ENCODE results near the gene ST6GALNAC6. TPM values are rescaled to one million over a fixed set of nuclear protein-coding genes. Genes with fewer than 3 reads are reported as not detected.
A peak's percentile ranks its signal among the peaks of the same experiment; 100 is the strongest.

ST6GALNAC6 gene
- total RNA-seq, 2 experiments from 2014 or later, result 100 to 122 TPM

DNA sequence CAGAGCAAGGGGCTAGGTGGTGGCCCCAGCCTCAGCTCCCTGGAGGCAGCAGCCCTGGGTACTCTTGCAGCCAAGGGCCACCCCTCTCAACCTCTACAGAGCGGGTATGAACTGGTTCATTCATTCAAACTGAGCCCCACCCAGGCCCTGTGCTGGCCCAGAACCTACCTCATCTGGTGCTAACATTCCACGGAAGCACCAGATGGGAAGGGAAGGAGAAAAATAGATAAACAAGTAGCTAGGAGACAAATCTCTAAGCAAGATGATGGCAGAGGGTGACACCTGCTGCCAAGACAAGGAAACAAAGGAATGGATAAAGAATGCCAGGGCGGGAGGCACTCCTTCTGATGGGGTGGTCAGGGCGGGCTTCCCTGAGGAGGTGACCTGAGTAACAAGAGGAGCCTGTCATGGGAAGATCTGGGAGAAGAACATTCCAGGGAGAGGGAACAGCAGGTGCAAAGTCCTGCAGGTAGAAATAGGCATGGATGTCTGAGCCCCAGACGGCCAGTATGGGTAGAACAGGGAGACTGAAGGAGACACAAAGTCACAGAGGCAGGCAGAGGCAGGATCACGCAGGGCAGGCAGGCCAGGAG, 11.3 kb upstream of the ST6GALNAC6 start:
- Mint-ChIP-seq H3K4me1 (peaks cover 49% of the 10 kb centered on the region), H3K27ac (peak overlapping the region; percentile 83), H3K9me3 (no peaks in the 10 kb centered on the region), H3K4me3 (no peak overlapping the region), H3K27me3 (no peaks in the 10 kb centered on the region), H3K36me3 (ENCODE audit: low read depth) (peaks cover 17% of the 10 kb centered on the region)
- CTCF ChIA-PET, result interaction anchor here (1.1 to 1.9 kb wide), 6 partner anchors 11 to 176 kb away, joined by 3 to 8 read pairs (median 6); partner anchors contain the start of gene TOR2A
- POLR2A ChIA-PET, result no interaction called here
- DNase-seq, result no peak

- Mint-ChIP-seq H3K36me3 (ENCODE audit: low read depth) (peaks cover 21% of the 10 kb centered on the region), H3K27ac (no peak overlapping the region), H3K27me3 (no peaks in the 10 kb centered on the region), H3K4me3 (no peak overlapping the region), H3K9me3 (no peaks in the 10 kb centered on the region), H3K4me1 (peaks cover 47% of the 10 kb centered on the region)
- CTCF ChIA-PET, result interaction anchor here (0.8 to 1.9 kb wide), 8 partner anchors 10 to 175 kb away, joined by 3 to 8 read pairs (median 4); partner anchors contain the start of gene TOR2A
- no peak for DNase-seq
- POLR2A ChIA-PET, result no interaction called here
Measured at GRCh38 chr9:127909839-127910273, 10.5 kb upstream of the ST6GALNAC6 start.

GRCh38 chr9:127908660-127908926, 9.2 kb upstream of the ST6GALNAC6 start:
- CTCF ChIA-PET, result interaction anchor here (1.7 kb wide), 1 partner anchor 174 kb away, joined by 5 read pairs; the partner anchor contains the start of gene TOR2A
- Mint-ChIP-seq H3K4me1 (peaks cover 54% of the 10 kb centered on the region), H3K9me3 (no peaks in the 10 kb centered on the region), H3K27me3 (no peaks in the 10 kb centered on the region), H3K27ac (no peak overlapping the region), H3K4me3 (no peak overlapping the region), H3K36me3 (ENCODE audit: low read depth) (peaks cover 25% of the 10 kb centered on the region)
- DNase-seq, result no peak
- POLR2A ChIA-PET, result no interaction called here

DNA sequence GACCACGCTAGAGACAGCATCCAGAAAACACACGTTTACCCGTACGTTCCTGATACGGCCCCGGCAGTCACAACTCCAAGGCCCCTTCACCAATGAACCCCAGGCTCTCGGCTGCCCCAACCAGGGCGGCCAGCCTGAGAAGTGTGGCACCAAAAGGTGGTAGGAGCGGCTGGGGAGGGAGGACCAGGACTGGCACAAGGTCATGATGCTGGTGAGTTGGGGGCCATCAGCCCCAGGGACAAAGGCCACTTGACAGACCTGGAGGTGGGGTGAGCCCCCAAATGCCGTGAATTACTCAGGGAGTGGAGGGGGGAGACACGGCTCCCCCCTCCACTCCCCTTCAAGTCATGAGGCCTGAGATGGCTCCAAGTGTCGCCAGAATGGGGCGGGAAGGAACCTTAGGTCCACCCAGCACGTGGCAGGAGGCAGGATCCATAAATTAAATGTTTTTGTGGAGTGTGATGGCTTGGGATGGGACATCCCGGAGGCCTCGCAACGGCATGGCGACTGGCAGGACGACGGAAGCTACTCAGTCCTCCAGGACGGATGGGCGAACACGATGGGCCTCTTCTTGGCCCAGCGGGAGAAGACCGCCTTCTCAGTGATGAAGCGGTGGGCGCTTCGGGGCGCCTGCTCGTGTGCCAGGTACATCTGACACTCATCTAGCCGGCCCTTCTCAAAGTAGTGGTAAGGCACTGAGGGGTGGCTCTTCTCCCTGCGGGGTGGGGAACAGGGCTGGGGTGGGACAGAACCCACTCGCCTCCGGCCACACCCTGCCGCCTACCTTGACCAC, 8.7 kb upstream of the ST6GALNAC6 start:
- no peak overlapping the region for H3K4me3 Mint-ChIP-seq
- H3K27me3 Mint-ChIP-seq, result no peaks in the 10 kb centered on the region
- peak overlapping the region; percentile 95 for H3K27ac Mint-ChIP-seq
- CTCF ChIA-PET, result interaction anchor here (0.6 to 1.7 kb wide), 2 partner anchors 174 to 342 kb away, joined by 3 to 5 read pairs; partner anchors contain the start of gene TOR2A
- no peaks in the 10 kb centered on the region for H3K9me3 Mint-ChIP-seq
- DNase-seq, result no peak
- POLR2A ChIA-PET, result interaction anchor here (0.7 kb wide), 1 partner anchor 13 kb away, joined by 3 read pairs; no protein-coding TSS in a partner anchor
- peaks cover 59% of the 10 kb centered on the region for H3K4me1 Mint-ChIP-seq
- H3K36me3 Mint-ChIP-seq (ENCODE audit: low read depth), result peaks cover 25% of the 10 kb centered on the region

- Mint-ChIP-seq H3K4me3 (peak overlapping the region; percentile 86), H3K27me3 (no peaks in the 10 kb centered on the region), H3K9me3 (no peaks in the 10 kb centered on the region), H3K36me3 (ENCODE audit: low read depth) (peaks cover 18% of the 10 kb centered on the region), H3K27ac (peak overlapping the region; percentile 95), H3K4me1 (peaks cover 48% of the 10 kb centered on the region)
- peak; percentile 70 for DNase-seq
- POLR2A ChIA-PET, result no interaction called here
- CTCF ChIA-PET, result interaction anchor here (0.8 to 1.6 kb wide), 6 partner anchors 11 to 171 kb away, joined by 3 to 6 read pairs (median 4); partner anchors contain the start of genes CDK9, ST6GALNAC4 and TOR2A
Measured at GRCh38 chr9:127905788-127906191, 6.4 kb upstream of the ST6GALNAC6 start.

- DNase-seq, result peak; percentile 69
- ChIA-PET CTCF (interaction anchor here (0.7 to 2.0 kb wide), 7 partner anchors 12 to 450 kb away, joined by 3 to 8 read pairs (median 5); partner anchors contain the start of genes CDK9, ST6GALNAC4 and TOR2A), POLR2A (interaction anchor here (1.0 kb wide), 1 partner anchor 11 kb away, joined by 3 read pairs; no protein-coding TSS in a partner anchor)
- H3K9me3 Mint-ChIP-seq, result no peaks in the 10 kb centered on the region
- H3K4me3 Mint-ChIP-seq, result peak overlapping the region; percentile 86
- no peaks in the 10 kb centered on the region for H3K27me3 Mint-ChIP-seq
- peaks cover 45% of the 10 kb centered on the region for H3K4me1 Mint-ChIP-seq
- peaks cover 16% of the 10 kb centered on the region for H3K36me3 Mint-ChIP-seq (ENCODE audit: low read depth)
- peak overlapping the region; percentile 95 for H3K27ac Mint-ChIP-seq
Measured at GRCh38 chr9:127905004-127905728, 5.8 kb upstream of the ST6GALNAC6 start.

GRCh38 chr9:127904561-127905003, 5.2 kb upstream of the ST6GALNAC6 start:
- H3K4me1 Mint-ChIP-seq, result peaks cover 50% of the 10 kb centered on the region
- peak overlapping the region; percentile 95 for H3K27ac Mint-ChIP-seq
- no peaks in the 10 kb centered on the region for H3K9me3 Mint-ChIP-seq
- no peaks in the 10 kb centered on the region for H3K27me3 Mint-ChIP-seq
- H3K4me3 Mint-ChIP-seq, result peak overlapping the region; percentile 86
- no peak for DNase-seq
- CTCF ChIA-PET, result interaction anchor here (1.1 to 2.0 kb wide), 4 partner anchors 13 to 52 kb away, joined by 3 to 8 read pairs (median 6); partner anchors contain the start of gene ST6GALNAC4
- POLR2A ChIA-PET, result interaction anchor here (1.0 kb wide), 1 partner anchor 11 kb away, joined by 3 read pairs; no protein-coding TSS in a partner anchor
- H3K36me3 Mint-ChIP-seq (ENCODE audit: low read depth), result peaks cover 21% of the 10 kb centered on the region

GRCh38 chr9:127903557-127904475, 4.4 kb upstream of the ST6GALNAC6 start:
- peak overlapping the region; percentile 86 for H3K4me3 Mint-ChIP-seq
- ChIA-PET POLR2A (interaction anchor here (0.6 to 1.0 kb wide), 2 partner anchors 12 to 23 kb away, joined by 3 read pairs; no protein-coding TSS in a partner anchor), CTCF (interaction anchor here (0.5 to 2.0 kb wide), 8 partner anchors 14 to 185 kb away, joined by 3 to 8 read pairs (median 4); partner anchors contain the start of gene ST6GALNAC4)
- peak overlapping the region; percentile 95 for H3K27ac Mint-ChIP-seq
- peaks cover 21% of the 10 kb centered on the region for H3K36me3 Mint-ChIP-seq (ENCODE audit: low read depth)
- peaks cover 50% of the 10 kb centered on the region for H3K4me1 Mint-ChIP-seq
- no peaks in the 10 kb centered on the region for H3K9me3 Mint-ChIP-seq
- DNase-seq, result peak; percentile 85
- no peaks in the 10 kb centered on the region for H3K27me3 Mint-ChIP-seq

DNA sequence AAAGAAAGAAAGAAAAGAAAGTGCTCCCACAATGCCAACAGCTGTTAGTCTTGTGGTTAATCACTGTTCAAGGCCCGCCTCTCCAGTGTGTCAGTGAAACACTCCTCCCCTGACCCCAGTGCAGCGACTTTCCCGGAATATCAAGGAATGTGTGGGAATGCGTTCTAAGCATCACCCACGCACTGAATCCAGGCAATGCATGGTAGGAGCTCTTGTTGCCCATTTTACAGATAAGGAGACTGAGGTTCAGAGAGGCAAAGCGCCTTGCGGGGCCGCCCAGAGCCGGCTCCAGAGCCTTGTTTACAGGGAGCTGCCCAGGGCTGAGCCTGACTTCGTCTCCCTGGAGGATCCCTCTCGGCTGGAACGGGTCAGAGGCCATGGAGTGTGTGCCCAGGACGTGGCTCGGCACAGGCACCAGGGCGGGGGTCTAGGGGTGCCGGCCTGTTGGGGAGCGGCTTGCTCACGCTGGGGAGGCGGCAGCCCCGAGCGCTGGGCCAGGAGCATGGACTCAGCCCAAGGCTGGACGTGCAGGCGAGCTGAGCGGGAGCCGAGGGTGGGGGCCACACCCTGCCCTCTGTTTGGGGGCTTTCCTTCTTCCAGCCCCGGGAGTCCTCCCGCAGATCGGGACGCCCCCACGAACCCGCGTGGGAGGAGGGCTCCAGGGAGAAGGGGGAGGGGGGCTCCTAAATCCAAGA, 823 bp downstream of the ST6GALNAC6 start:
- no peak for DNase-seq
- H3K36me3 Mint-ChIP-seq (ENCODE audit: low read depth), result peaks cover 53% of the 10 kb centered on the region
- peak overlapping the region; percentile 85 for H3K4me3 Mint-ChIP-seq
- ChIA-PET POLR2A (no interaction called here), CTCF (no interaction called here)
- peak overlapping the region; percentile 77 for H3K27ac Mint-ChIP-seq
- H3K4me1 Mint-ChIP-seq, result peaks cover 43% of the 10 kb centered on the region
- peaks cover 4% of the 10 kb centered on the region for H3K9me3 Mint-ChIP-seq
- H3K27me3 Mint-ChIP-seq, result no peaks in the 10 kb centered on the region

GRCh38 chr9:127897193-127897692, 2.2 kb downstream of the ST6GALNAC6 start:
- no peak overlapping the region for H3K4me3 Mint-ChIP-seq
- POLR2A ChIA-PET, result interaction anchor here (0.6 kb wide), 1 partner anchor 109 kb away, joined by 3 read pairs; no protein-coding TSS in a partner anchor
- peaks cover 65% of the 10 kb centered on the region for H3K36me3 Mint-ChIP-seq (ENCODE audit: low read depth)
- H3K9me3 Mint-ChIP-seq, result peaks cover 14% of the 10 kb centered on the region
- no peaks in the 10 kb centered on the region for H3K27me3 Mint-ChIP-seq
- CTCF ChIA-PET, result interaction anchor here (0.9 to 1.0 kb wide), 2 partner anchors 27 to 111 kb away, joined by 3 read pairs; partner anchors contain the start of gene CDK9
- H3K27ac Mint-ChIP-seq, result no peak overlapping the region
- no peak for DNase-seq
- H3K4me1 Mint-ChIP-seq, result peaks cover 43% of the 10 kb centered on the region
